Naive B cell (primary cell): ENCODE measurements around the gene ELAVL1. TPM values are rescaled to one million over a fixed set of nuclear protein-coding genes. Genes with fewer than 3 reads are reported as not detected.
"Not testable (repeated sequence)": the region's sequence is repeated elsewhere in the genome, so short reads cannot be mapped to it uniquely, and the experiment has no call there.

Source experiments
- ATAC-seq, 2 donors: fragments of 150-1000 bp; cut with Tn5 transposase; 2 replicates each; pipeline ENCODE4 v1.10.0; 2021; ENCODE audit warnings: low read depth in 2 of 2, mild to moderate bottlenecking in 2 of 2, moderate library complexity in 2 of 2
- DNase-seq: peaks from one replicate; pipeline ENCODE4 v3.0.0; 2022
- H3K27ac Mint-ChIP-seq, 6 donors: one replicate each; pipeline ENCODE4 v1.8.0; 2020 to 2022; ENCODE audit warnings: mild to moderate bottlenecking in 6 of 6, mixed read lengths in 6 of 6, moderate library complexity in 5 of 6, inconsistent platforms in 2 of 6
- H3K27me3 Mint-ChIP-seq, 3 donors: one replicate each; pipeline ENCODE4 v1.8.0; 2021 to 2022; ENCODE audit warnings: mixed read lengths in 3 of 3, mild to moderate bottlenecking in 1 of 3
- H3K36me3 Mint-ChIP-seq, 2 donors: one replicate each; pipeline ENCODE4 v1.8.0; 2020 to 2022; ENCODE audit warnings: mixed read lengths in 2 of 2, inconsistent platforms in 1 of 2, mild to moderate bottlenecking in 1 of 2
- H3K4me1 Mint-ChIP-seq, 3 donors: one replicate each; pipeline ENCODE4 v1.8.0; 2020 to 2022; ENCODE audit warnings: mixed read lengths in 3 of 3, inconsistent platforms in 1 of 3, mild to moderate bottlenecking in 1 of 3, moderate library complexity in 1 of 3
- H3K4me3 Mint-ChIP-seq, 8 donors: one replicate each; pipeline ENCODE4 v1.8.0; 2020 to 2022; ENCODE audit warnings: mild to moderate bottlenecking in 8 of 8, mixed read lengths in 8 of 8, moderate library complexity in 8 of 8, inconsistent platforms in 2 of 8
- H3K9me3 Mint-ChIP-seq, 7 donors: one replicate each; pipeline ENCODE4 v1.8.0; 2020 to 2022; ENCODE audit warnings: mixed read lengths in 7 of 7, mild to moderate bottlenecking in 5 of 7, inconsistent platforms in 2 of 7, moderate library complexity in 1 of 7
- polyA plus RNA-seq, 6 donors: library from polyadenylated mRNA; unstranded; fragments of 300-500 nt; fragmentation: Illumina TruSeq; gene quantifications; one replicate each; pipeline ENCODE4 v1.2.3, GENCODE V29; 2021; ENCODE audit warnings: low read depth in 6 of 6

Gene ELAVL1
- polyA plus RNA-seq, 6 donors from 2014 or later = 49.9 to 74.3 (median 59.4) TPM

- ATAC-seq (no peak), DNase-seq (no peak)
- peak overlapping the region in 1 of 6 donors; percentile 34 for H3K27ac Mint-ChIP-seq
- H3K9me3 Mint-ChIP-seq = no peaks in the 10 kb centered on the region
- H3K27me3 Mint-ChIP-seq = no peaks in the 10 kb centered on the region
- H3K36me3 Mint-ChIP-seq = no peaks in the 10 kb centered on the region
- H3K4me3 Mint-ChIP-seq = peak overlapping the region in 1 of 8 donors; percentile 40
- peaks cover 4 to 8% (median 6%) of the 10 kb centered on the region in 3 donors for H3K4me1 Mint-ChIP-seq
Observed at GRCh38 chr19:7930765-7931164, 74.7 kb downstream of the ELAVL1 start.

DNA sequence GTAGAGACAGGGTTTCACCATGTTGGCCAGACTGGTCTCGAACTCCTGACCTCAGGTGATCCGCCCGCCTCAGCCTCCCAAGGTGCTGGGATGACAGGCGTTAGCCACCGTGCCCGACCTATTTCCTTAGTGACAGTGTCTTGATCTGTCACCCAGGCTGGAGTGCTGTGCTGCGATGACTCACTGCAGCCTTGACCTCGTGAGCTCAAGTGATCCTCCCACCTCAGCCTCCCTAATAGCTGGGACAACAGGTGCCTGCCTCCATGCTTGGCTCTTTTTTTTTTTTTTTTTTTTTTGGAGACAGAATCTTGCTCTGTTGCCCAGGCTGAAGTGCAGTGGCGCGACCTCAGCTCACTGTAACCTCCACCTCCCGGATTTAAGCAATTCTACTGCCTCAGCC, 75.4 kb downstream of the ELAVL1 start:
- not testable (repeated sequence) for ATAC-seq, H3K27me3 Mint-ChIP-seq, H3K4me3 Mint-ChIP-seq, H3K9me3 Mint-ChIP-seq, H3K36me3 Mint-ChIP-seq, DNase-seq
- Mint-ChIP-seq H3K27ac (peak overlapping the region in 3 of 6 donors; percentile 6 to 70 (median 36)), H3K4me1 (peaks cover 7 to 10% (median 8%) of the 10 kb centered on the region in 3 donors)

DNA sequence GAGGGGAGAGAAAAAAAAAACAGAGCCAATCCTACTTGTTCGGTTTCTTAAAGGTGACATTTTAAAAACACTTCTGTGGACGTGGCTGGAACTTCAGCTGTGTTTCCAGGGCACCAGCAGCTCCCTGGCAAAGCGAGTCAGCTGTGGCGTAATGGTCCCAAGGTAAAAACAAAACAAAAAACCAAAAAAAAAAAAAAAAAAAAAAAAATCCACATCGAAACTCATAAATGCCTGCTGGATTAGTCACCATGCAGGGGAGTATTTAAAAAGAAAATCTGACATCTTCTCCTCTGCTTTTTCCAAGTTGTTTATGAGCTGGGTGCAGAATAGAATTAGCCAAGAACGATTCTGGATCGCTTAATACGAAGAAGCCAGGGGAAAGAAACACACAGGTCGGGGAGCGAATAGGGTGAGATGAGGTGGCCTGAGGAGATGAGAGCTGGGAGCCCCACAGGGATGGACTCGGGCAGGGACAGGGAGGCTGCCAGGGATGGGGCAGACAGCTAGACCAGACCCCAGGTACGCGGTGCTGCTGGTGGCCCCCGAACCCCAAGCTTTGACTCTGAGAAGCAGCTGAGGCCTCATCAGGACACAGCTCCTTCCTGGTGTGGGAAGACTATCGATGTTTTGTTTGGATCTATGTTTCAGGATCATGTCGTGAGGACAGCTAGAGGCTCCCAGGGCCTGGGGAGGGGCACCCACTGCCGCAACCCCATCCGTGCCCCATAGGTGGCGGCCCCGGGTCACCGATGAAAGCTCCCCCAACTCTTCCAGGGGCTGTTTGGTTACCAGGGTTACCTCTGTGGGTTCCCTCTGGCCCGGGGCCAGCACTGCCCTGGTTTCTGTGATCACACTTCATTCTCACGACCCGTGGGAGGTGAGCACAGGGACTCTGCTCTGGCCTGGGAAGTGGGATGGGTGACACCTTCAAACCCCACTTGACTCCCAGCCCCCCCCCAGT, 76.4 kb downstream of the ELAVL1 start:
- DNase-seq (peak; percentile 67), ATAC-seq (peak; percentile 57 to 63)
- Mint-ChIP-seq H3K36me3 (no peaks in the 10 kb centered on the region), H3K27me3 (no peaks in the 10 kb centered on the region), H3K9me3 (no peaks in the 10 kb centered on the region), H3K4me1 (peaks cover 8 to 12% (median 10%) of the 10 kb centered on the region in 3 donors), H3K4me3 (peak overlapping the region in 4 of 8 donors; percentile 45 to 69 (median 60)), H3K27ac (peak overlapping the region in 3 of 6 donors; percentile 32 to 83 (median 70))

- ATAC-seq (no peak), DNase-seq (no peak)
- Mint-ChIP-seq H3K4me1 (peaks cover 8 to 12% (median 11%) of the 10 kb centered on the region in 3 donors), H3K9me3 (no peaks in the 10 kb centered on the region), H3K36me3 (no peaks in the 10 kb centered on the region), H3K27ac (no peak overlapping the region), H3K27me3 (no peaks in the 10 kb centered on the region), H3K4me3 (peak overlapping the region in 2 of 8 donors; percentile 38 to 45)
Observed at GRCh38 chr19:7928334-7928706, 77.1 kb downstream of the ELAVL1 start.

- H3K4me3 Mint-ChIP-seq = peak overlapping the region in 2 of 8 donors; percentile 38 to 45
- H3K4me1 Mint-ChIP-seq = peaks cover 10 to 16% (median 12%) of the 10 kb centered on the region in 3 donors
- DNase-seq = no peak
- no peaks in the 10 kb centered on the region for H3K27me3 Mint-ChIP-seq
- no peaks in the 10 kb centered on the region for H3K36me3 Mint-ChIP-seq
- ATAC-seq = no peak
- H3K9me3 Mint-ChIP-seq = no peaks in the 10 kb centered on the region
- H3K27ac Mint-ChIP-seq = no peak overlapping the region
Observed at GRCh38 chr19:7927605-7928333, 77.7 kb downstream of the ELAVL1 start.

DNA sequence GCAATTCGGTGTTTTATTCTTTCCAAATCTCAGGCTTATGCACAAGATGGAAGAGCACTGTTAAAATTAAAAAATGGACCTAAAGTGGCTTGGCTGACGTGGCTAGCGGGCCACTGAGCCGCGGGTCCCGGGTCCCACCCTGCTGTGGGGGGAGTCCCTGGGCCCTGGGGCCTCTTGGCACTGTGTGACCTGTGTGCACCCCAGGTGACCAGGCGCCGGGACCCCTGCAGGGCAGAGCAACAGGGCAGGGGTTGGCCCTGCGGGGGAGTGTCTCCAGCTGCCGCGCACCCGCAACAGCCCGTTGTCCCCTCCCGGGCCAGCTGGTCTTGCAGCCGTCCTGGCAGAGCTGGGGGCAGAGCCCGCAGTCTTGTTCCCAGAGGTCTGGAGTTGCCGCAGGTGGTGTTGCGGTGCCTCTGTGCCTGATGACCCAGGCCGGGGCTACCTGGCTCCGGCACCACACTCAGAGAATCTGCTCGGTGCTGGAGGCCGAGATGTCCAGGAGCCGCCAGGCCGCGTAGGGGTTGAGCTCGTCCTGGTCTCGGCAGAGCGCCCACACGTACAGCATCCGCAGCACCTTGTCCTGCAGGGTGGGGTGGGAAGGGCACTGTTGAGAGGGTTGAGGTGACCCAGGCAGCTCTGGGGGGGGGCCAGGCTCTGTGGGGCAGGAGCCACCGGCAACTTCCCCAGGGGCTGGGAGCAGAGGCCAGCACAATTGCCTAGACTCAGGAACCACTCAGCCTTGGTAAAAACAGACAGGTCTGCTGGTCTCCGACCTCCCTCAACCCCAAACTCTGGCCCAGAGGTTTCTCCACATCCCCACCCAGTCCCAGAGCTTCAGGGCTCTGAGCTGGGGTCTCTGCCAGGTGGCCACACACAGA, 78.5 kb downstream of the ELAVL1 start:
- Mint-ChIP-seq H3K4me3 (peak overlapping the region in 6 of 8 donors; percentile 70 to 86 (median 78)), H3K27ac (peak overlapping the region in 1 of 6 donors; percentile 85), H3K36me3 (no peaks in the 10 kb centered on the region), H3K9me3 (no peaks in the 10 kb centered on the region), H3K27me3 (no peaks in the 10 kb centered on the region), H3K4me1 (peaks cover 13 to 20% (median 15%) of the 10 kb centered on the region in 3 donors)
- ATAC-seq = no peak
- DNase-seq = no peak

GRCh38 chr19:7926021-7926726, 79.3 kb downstream of the ELAVL1 start, which contains the start of gene CTXN1:
TSS of gene CTXN1 (minus strand) at chr19:7926135. CDS start at chr19:7925538, 597 bp downstream.
- Mint-ChIP-seq H3K4me3 (peak within 1 kb of the TSS; percentile 73 to 91 (median 83)), H3K9me3 (no peaks in the 10 kb centered on the region), H3K27ac (peak within 1 kb of the TSS in 3 of 6 donors; percentile 26 to 85 (median 69)), H3K27me3 (no peaks in the 10 kb centered on the region), H3K4me1 (peaks cover 19 to 26% (median 23%) of the 10 kb centered on the region in 3 donors), H3K36me3 (no peaks in the 10 kb centered on the region)
- DNase-seq (peak; percentile 70), ATAC-seq (peak; percentile 61 to 62)

DNA sequence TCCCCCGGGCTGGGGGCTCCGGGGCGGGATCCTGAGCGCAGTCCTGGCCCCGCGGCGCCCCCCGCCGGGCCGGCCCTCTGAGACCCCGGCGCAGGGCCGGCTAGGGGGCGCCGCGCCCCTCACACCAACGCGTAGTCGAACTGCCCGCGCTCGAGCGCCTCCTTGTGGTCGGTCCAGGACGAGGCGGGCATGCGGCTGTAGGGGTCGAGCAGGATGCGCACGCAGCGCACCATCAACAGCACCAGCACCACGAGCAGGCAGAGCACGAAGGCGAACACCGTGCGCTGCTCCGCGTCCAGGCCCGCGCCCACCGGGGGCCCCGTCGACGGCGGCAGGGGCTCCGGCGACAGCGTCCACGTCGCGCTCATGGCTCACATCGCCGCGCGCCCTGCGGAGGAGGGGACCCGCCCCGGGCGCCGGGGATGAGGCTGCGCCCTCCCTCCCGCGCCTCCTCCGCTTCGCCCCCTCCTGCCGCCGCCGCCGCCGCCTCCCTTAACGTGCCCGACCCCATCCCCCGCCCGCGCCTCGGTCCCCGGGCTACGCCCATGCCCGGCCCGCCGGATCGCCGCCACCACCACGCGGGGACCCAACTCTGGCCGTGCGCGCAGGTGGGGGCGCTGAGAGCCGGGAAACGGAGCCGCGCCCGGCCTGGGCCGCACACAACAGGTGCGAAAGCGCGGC, 80.1 kb downstream of the ELAVL1 start:
- ATAC-seq (peak; percentile 29 to 37), DNase-seq (peak; percentile 66)
- H3K36me3 Mint-ChIP-seq = no peaks in the 10 kb centered on the region
- peak overlapping the region in 2 of 6 donors; percentile 69 to 75 for H3K27ac Mint-ChIP-seq
- H3K4me1 Mint-ChIP-seq = peaks cover 23 to 31% (median 29%) of the 10 kb centered on the region in 3 donors
- H3K9me3 Mint-ChIP-seq = no peaks in the 10 kb centered on the region
- H3K4me3 Mint-ChIP-seq = peak overlapping the region; percentile 73 to 91 (median 83)
- H3K27me3 Mint-ChIP-seq = peaks cover 0 to under 1% (median 0%) of the 10 kb centered on the region in 3 donors

GRCh38 chr19:7924651-7925170, 80.7 kb downstream of the ELAVL1 start:
- ATAC-seq = no peak
- Mint-ChIP-seq H3K9me3 (no peaks in the 10 kb centered on the region), H3K4me3 (peak overlapping the region in 4 of 8 donors; percentile 61 to 82 (median 72)), H3K36me3 (no peaks in the 10 kb centered on the region), H3K4me1 (peaks cover 27 to 36% (median 35%) of the 10 kb centered on the region in 3 donors), H3K27me3 (peaks cover 0 to 6% (median 4%) of the 10 kb centered on the region in 3 donors), H3K27ac (peak overlapping the region in 2 of 6 donors; percentile 29 to 75)
- no peak for DNase-seq

DNA sequence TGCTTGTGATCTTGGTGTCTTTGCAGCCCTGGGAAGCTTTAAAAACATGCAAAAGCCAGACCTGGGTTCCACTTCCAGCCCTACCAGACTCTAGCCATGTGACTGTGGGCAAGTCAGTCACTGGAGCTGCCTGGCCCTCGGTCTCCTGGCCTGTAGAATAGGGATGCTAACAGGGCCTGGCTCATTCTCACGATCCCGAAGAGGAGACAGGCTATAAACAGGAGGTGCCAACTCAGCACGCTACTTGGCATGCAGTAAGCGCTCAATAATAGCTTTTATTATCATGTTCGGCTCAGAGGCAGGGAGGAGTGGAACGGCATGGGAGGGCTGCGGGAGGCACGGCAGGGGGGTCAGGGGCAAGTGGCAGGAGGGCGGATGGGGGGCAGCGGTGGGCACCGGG, 81.2 kb downstream of the ELAVL1 start:
- DNase-seq = no peak
- Mint-ChIP-seq H3K9me3 (no peaks in the 10 kb centered on the region), H3K4me3 (peak overlapping the region in 7 of 8 donors; percentile 30 to 77 (median 62)), H3K4me1 (peaks cover 32 to 40% (median 39%) of the 10 kb centered on the region in 3 donors), H3K27me3 (peaks cover 0 to 11% (median 8%) of the 10 kb centered on the region in 3 donors), H3K27ac (peak overlapping the region in 2 of 6 donors; percentile 68 to 72), H3K36me3 (no peaks in the 10 kb centered on the region)
- ATAC-seq = no peak
